Neural cell (in vitro differentiated cells): ENCODE results near the gene P2RX1.

Source experiments
- CTCF ChIP-seq: fragments of 450-650 bp; IDR thresholded peaks from 2 replicates; pipeline ENCODE4 v1.5.1; 2014; ENCODE audit warnings: antibody characterized with exemption, mild to moderate bottlenecking, moderate library complexity; ENCODE audit not compliant: poor library complexity, severe bottlenecking
- POLR2AphosphoS5 ChIP-seq: IDR thresholded peaks from 2 replicates; pipeline ENCODE4 v1.6.1; 2012
- RAD21 ChIP-seq: fragments of 450-650 bp; conservative IDR thresholded peaks from 2 replicates; pipeline ENCODE4 v1.6.1; 2014; ENCODE audit warnings: antibody characterized with exemption, mild to moderate bottlenecking, moderate library complexity
- TAF1 ChIP-seq: IDR thresholded peaks from 2 replicates; pipeline ENCODE4 v1.6.1; 2012; ENCODE audit warnings: low read depth

- TF ChIP-seq CTCF (no peak), RAD21 (no peak), TAF1 (no peak), POLR2AphosphoS5 (no peak)
These were observed 51.7 kb downstream of the P2RX1 start for GRCh38 chr17:3864534-3864933.
